NB4 (cell line): ENCODE measurements around the gene PYROXD2.

Experiments
- POLR2A ChIP-seq: IDR thresholded peaks from 2 replicates; pipeline ENCODE4 v1.6.1; 2011; ENCODE audit warnings: mild to moderate bottlenecking; ENCODE audit not compliant: insufficient read length; ENCODE audit errors: extremely low read depth
- TF ChIP-seq, protein P1 (sequence below): IDR thresholded peaks from one replicate; pipeline ENCODE4 v1.5.1; 2012; ENCODE audit warnings: low read depth, low read length
- TF ChIP-seq, protein P2 (sequence below): IDR thresholded peaks from 2 replicates; pipeline ENCODE4 v1.6.1; 2011; ENCODE audit warnings: low read depth, low read length

DNA sequence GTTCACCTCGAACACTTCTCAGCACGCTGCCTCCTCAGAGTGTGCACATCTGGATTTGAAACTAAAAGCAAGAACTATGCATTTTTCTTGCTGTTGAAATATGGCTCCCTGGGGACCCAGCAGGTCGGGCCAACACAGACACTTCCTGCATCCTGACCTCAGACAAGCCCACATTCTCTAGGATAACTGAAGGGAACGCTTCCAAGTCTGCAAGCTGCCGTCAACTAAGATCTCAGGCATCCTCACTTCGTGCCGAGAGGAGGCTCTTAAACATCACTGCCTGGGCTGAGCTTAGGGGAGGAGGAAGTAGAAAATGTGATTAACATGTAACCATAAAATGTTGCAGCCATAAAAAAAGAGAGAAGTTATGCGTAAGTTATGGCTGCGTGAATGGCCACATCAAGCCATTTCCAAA lies 65.5 kb downstream of the PYROXD2 start:
- TF ChIP-seq, protein P1, sequence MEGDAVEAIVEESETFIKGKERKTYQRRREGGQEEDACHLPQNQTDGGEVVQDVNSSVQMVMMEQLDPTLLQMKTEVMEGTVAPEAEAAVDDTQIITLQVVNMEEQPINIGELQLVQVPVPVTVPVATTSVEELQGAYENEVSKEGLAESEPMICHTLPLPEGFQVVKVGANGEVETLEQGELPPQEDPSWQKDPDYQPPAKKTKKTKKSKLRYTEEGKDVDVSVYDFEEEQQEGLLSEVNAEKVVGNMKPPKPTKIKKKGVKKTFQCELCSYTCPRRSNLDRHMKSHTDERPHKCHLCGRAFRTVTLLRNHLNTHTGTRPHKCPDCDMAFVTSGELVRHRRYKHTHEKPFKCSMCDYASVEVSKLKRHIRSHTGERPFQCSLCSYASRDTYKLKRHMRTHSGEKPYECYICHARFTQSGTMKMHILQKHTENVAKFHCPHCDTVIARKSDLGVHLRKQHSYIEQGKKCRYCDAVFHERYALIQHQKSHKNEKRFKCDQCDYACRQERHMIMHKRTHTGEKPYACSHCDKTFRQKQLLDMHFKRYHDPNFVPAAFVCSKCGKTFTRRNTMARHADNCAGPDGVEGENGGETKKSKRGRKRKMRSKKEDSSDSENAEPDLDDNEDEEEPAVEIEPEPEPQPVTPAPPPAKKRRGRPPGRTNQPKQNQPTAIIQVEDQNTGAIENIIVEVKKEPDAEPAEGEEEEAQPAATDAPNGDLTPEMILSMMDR = no peak
- TF ChIP-seq POLR2A = no peak
- TF ChIP-seq, protein P2, sequence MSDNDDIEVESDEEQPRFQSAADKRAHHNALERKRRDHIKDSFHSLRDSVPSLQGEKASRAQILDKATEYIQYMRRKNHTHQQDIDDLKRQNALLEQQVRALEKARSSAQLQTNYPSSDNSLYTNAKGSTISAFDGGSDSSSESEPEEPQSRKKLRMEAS = no peak; the same call in none of the 2 replicates
